ENCODE data around the gene GSTO1. TPM values are rescaled to one million over a fixed set of nuclear protein-coding genes. Genes with fewer than 3 reads are reported as not detected.

Gene GSTO1
- total RNA-seq, 4 donors from 2014 or later = 63.9 to 116 (median 97.6) TPM

DNA sequence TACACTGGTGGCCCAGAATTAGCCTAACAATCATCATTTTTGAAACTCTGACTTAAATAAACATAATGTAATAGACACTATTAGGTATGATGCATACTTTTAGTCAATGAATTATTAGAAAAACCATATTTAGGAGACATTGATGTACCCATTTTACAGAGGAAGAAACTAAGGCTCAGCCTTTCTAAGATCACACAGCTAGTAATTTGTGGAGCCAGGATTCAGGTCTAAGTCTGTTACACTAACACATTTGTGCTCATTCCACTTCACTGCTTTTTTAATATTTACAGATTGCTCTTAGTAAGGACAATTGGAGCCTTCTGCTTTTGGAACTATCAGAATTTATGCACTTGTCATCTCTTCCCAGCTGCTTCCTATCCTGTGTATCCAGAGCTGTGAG lies 31.4 kb upstream of the GSTO1 start:
- no peak for ATAC-seq (ENCODE audit: low FRiP score)
- TF ChIP-seq CTCF (IDR thresholded peaks at IDR 0.05) = no peak
- no peak for DNase-seq (ENCODE audit: low spot score)

GRCh38 chr10:104230490-104230889 lies 24.2 kb upstream of the GSTO1 start:
- no peak for TF ChIP-seq CTCF (IDR thresholded peaks at IDR 0.05)
- DNase-seq (ENCODE audit: low spot score) = no peak
- ATAC-seq (ENCODE audit: low FRiP score) = no peak

DNA sequence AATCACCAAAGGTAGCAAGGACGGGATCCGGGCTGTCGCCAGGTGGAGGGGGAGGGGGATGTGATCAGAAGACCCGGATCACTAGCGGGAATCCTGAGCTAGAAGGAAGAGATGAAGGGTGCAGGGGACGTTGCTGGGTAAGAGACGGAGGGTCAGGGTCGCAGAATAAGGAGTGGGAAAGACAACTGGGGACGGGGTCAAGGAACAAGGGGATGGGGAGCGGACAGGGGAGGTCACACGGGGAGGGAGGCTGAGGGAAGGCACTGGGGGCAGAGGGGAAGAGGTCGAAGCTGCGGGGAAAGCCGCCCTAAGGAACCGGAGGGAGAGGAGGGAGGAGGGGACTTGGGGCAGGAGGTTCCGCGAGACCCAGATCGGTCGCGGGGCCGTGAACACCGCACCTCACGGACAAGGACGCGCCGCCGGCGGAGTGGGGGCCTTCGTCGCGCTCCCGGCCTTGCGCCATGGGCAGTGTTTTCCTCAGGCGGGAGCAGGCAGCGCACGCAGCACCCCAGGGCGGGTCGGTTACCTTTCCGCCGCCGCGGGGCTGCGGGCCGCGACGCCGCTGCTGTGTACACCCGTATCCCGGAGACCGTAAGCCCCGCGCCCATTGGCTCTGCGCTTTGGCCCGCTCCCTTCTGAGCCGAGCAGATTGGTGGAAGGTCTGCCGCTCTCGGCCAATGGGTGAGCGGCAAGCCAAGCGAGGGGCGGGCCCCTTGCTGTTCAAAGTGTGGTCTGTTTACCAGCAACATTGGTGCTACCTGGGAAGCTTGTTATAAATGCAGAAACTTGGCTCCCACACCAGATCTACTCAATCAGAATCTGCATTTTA lies 22.7 kb upstream of the GSTO1 start, which contains the start of gene CFAP43:
TSS of gene CFAP43 (minus strand) at position 581 of the 829 bp plus-strand sequence. CDS start at position 463, 118 bp downstream.
- peak; percentile 100 for DNase-seq (ENCODE audit: low spot score)
- TF ChIP-seq CTCF (IDR thresholded peaks at IDR 0.05) = no peak
- ATAC-seq (ENCODE audit: low FRiP score) = peak; percentile 100

DNA sequence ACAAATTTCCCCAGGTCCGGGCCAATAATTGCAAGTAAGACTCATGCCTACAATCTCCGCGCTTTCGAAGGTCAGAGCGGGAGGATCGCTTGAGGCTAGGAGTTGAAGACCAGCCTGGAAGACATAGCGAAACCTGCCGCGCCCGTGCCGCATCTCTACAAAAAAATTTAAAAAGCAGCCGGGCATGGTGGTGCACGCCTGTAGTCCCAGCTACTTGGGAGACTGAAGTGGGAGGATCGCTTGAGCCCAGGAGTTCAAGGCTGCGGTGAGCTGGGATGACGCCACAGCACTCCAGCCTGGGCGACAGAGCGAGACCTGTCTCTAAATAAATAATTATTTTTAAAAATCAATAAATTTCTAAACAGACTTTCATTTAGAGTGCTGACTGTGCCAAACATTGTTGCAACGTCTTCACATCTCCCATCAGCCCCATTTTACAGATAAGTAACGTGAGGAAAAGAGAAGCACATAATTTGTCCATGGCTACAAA lies 22.0 kb upstream of the GSTO1 start:
- no peak for TF ChIP-seq CTCF (IDR thresholded peaks at IDR 0.05)
- DNase-seq (ENCODE audit: low spot score) (no peak), ATAC-seq (ENCODE audit: low FRiP score) (peak; percentile 24)

DNA sequence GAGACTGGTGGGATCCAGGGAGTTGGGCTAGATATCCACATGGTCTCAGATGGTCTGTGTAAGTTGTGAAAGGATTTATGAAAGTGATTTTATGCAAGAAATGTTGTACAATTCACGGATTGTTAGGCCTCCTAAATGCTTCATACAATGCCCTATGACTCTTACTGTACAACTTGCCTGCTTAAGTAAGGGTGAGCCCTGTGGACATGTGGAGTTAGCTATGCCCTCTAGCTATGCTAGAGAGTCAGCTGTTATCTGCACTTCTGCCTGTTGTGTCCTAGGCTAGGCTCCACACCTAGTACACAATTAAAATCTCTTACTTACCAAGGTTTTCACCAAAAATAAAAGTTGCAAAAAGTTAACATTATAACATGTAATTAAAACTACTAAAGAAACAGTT lies 20.9 kb upstream of the GSTO1 start:
- ATAC-seq (ENCODE audit: low FRiP score) = no peak
- DNase-seq (ENCODE audit: low spot score) = no peak
- TF ChIP-seq CTCF (IDR thresholded peaks at IDR 0.05) = no peak

- ATAC-seq (ENCODE audit: low FRiP score) = no peak
Observed at GRCh38 chr10:104234934-104235333, 19.8 kb upstream of the GSTO1 start.

More at GRCh38 chr10:104234934-104235333, 19.8 kb upstream of the GSTO1 start:
- DNase-seq (ENCODE audit: low spot score) = no peak
- TF ChIP-seq CTCF (IDR thresholded peaks at IDR 0.05) = no peak

Measured in omental fat pad (tissue), 4 donors.